ENCODE data around the gene ACSS1. TPM values are rescaled to one million over a fixed set of nuclear protein-coding genes. Genes with fewer than 3 reads are reported as not detected.

Gene ACSS1
- total RNA-seq, 1 donor from 2014 or later = not detected

GRCh38 chr20:25011831-25012241 is 46.1 kb downstream of the ACSS1 start:
- H3K27me3 ChIP-seq = no peaks in the 10 kb centered on the region
- no peaks in the 10 kb centered on the region for H4K20me1 ChIP-seq (ENCODE audit: low read depth)
- no peaks in the 10 kb centered on the region for H3K9me3 Mint-ChIP-seq
- H3K4me1 Mint-ChIP-seq = no peaks in the 10 kb centered on the region
- no peaks in the 10 kb centered on the region for H3K4me1 ChIP-seq
- TF ChIP-seq EZH2 (IDR thresholded peaks at IDR 0.05) (no peak), EZH2phosphoT487 (IDR thresholded peaks at IDR 0.05) (no peak)
- TF ChIP-seq, protein P1, sequence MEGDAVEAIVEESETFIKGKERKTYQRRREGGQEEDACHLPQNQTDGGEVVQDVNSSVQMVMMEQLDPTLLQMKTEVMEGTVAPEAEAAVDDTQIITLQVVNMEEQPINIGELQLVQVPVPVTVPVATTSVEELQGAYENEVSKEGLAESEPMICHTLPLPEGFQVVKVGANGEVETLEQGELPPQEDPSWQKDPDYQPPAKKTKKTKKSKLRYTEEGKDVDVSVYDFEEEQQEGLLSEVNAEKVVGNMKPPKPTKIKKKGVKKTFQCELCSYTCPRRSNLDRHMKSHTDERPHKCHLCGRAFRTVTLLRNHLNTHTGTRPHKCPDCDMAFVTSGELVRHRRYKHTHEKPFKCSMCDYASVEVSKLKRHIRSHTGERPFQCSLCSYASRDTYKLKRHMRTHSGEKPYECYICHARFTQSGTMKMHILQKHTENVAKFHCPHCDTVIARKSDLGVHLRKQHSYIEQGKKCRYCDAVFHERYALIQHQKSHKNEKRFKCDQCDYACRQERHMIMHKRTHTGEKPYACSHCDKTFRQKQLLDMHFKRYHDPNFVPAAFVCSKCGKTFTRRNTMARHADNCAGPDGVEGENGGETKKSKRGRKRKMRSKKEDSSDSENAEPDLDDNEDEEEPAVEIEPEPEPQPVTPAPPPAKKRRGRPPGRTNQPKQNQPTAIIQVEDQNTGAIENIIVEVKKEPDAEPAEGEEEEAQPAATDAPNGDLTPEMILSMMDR (IDR thresholded peaks at IDR 0.05) = no peak
- no peak for DNase-seq (ENCODE audit: low spot score)
- H3K4me2 ChIP-seq = no peak overlapping the region
- no peak overlapping the region for H3K4me3 ChIP-seq
- no peaks in the 10 kb centered on the region for H3K9me3 ChIP-seq (ENCODE audit: low read depth)
- no peaks in the 10 kb centered on the region for H3F3A ChIP-seq (ENCODE audit: low read depth)
- no peak overlapping the region for H3K9ac ChIP-seq
- H3K36me3 Mint-ChIP-seq = no peaks in the 10 kb centered on the region
- no peaks in the 10 kb centered on the region for H3K36me3 ChIP-seq
- H2AFZ ChIP-seq (replicated peaks) = no peak overlapping the region
- no peak overlapping the region for H3K27ac ChIP-seq
- no peak overlapping the region for H3K27ac Mint-ChIP-seq
- no peaks in the 10 kb centered on the region for H3K79me2 ChIP-seq (ENCODE audit: low read depth)
- H3K27me3 Mint-ChIP-seq (ENCODE audit: insufficient read depth, low read depth) = peaks cover 5% of the 10 kb centered on the region
- no peak overlapping the region for H3K4me3 Mint-ChIP-seq

DNA sequence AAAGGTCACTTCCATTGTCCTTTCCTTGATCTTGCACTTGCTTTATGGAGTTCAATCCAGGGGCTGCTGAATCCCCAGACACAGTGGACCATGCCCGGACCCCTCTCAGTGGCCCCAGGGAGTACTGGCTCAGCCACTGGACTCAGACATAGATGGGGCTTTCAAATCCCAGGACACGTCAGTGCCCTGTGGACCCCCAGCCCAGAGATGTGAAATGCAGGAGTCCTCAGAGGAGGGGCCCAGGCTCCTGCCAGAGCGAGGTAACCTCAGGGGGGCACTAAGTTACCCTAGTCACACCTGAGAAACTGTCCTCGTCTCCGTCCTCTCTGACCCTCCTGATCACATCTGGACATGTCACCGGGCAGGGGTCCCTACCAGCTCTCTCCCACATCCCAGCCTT is 46.7 kb downstream of the ACSS1 start:
- Histone ChIP-seq H3K9me3 (ENCODE audit: low read depth) (no peaks in the 10 kb centered on the region), H3K4me3 (no peak overlapping the region), H3K79me2 (ENCODE audit: low read depth) (no peaks in the 10 kb centered on the region), H3F3A (ENCODE audit: low read depth) (no peaks in the 10 kb centered on the region), H3K4me2 (no peak overlapping the region), H3K9ac (no peak overlapping the region), H3K4me1 (no peaks in the 10 kb centered on the region), H3K36me3 (no peaks in the 10 kb centered on the region), H2AFZ (replicated peaks) (no peak overlapping the region), H4K20me1 (ENCODE audit: low read depth) (no peaks in the 10 kb centered on the region), H3K27ac (no peak overlapping the region), H3K27me3 (no peaks in the 10 kb centered on the region)
- no peak for DNase-seq (ENCODE audit: low spot score)
- Mint-ChIP-seq H3K9me3 (no peaks in the 10 kb centered on the region), H3K4me3 (no peak overlapping the region), H3K27me3 (ENCODE audit: insufficient read depth, low read depth) (peaks cover 6% of the 10 kb centered on the region), H3K4me1 (no peaks in the 10 kb centered on the region), H3K27ac (no peak overlapping the region), H3K36me3 (no peaks in the 10 kb centered on the region)
- TF ChIP-seq, protein P1 (IDR thresholded peaks at IDR 0.05) = no peak
- TF ChIP-seq EZH2 (IDR thresholded peaks at IDR 0.05) = no peak

- TF ChIP-seq EZH2 (IDR thresholded peaks at IDR 0.05) (no peak), EZH2phosphoT487 (IDR thresholded peaks at IDR 0.05) (no peak)
- TF ChIP-seq, protein P1 (IDR thresholded peaks at IDR 0.05) = no peak
These were observed 48.5 kb downstream of the ACSS1 start for GRCh38 chr20:25009218-25010145.

More at GRCh38 chr20:25009218-25010145, 48.5 kb downstream of the ACSS1 start:
- Mint-ChIP-seq H3K9me3 (no peaks in the 10 kb centered on the region), H3K27ac (no peak overlapping the region), H3K27me3 (ENCODE audit: insufficient read depth, low read depth) (peaks cover 6% of the 10 kb centered on the region), H3K4me1 (no peaks in the 10 kb centered on the region), H3K4me3 (no peak overlapping the region), H3K36me3 (no peaks in the 10 kb centered on the region)
- H3K36me3 ChIP-seq = no peaks in the 10 kb centered on the region
- no peaks in the 10 kb centered on the region for H4K20me1 ChIP-seq (ENCODE audit: low read depth)
- DNase-seq (ENCODE audit: low spot score) = no peak
- H3K79me2 ChIP-seq (ENCODE audit: low read depth) = no peaks in the 10 kb centered on the region
- no peak overlapping the region for H3K4me2 ChIP-seq
- H3K9me3 ChIP-seq (ENCODE audit: low read depth) = no peaks in the 10 kb centered on the region
- H3K27ac ChIP-seq = no peak overlapping the region
- no peaks in the 10 kb centered on the region for H3K4me1 ChIP-seq
- H3K27me3 ChIP-seq = no peaks in the 10 kb centered on the region
- H2AFZ ChIP-seq (replicated peaks) = no peak overlapping the region
- H3K4me3 ChIP-seq = no peak overlapping the region
- H3K9ac ChIP-seq = no peak overlapping the region
- H3F3A ChIP-seq (ENCODE audit: low read depth) = no peaks in the 10 kb centered on the region

Measured in neural progenitor cell (in vitro differentiated cells).